ENCODE results near the gene E2F2.

Gene E2F2

GRCh38 chr1:23530747-23531561 lies at the start of gene E2F2:
E2F2 (minus strand) TSS chr1:23531233; CDS start chr1:23530793, 440 bp downstream.
- peak; percentile 86 for DNase-seq (ENCODE audit: low read depth)

- DNase-seq (ENCODE audit: low read depth): no peak
These were observed 47.9 kb upstream of the E2F2 start for GRCh38 chr1:23578997-23579363.

- DNase-seq (ENCODE audit: low read depth): peak; percentile 56
These were observed 47.4 kb upstream of the E2F2 start for GRCh38 chr1:23578311-23578996.

DNA sequence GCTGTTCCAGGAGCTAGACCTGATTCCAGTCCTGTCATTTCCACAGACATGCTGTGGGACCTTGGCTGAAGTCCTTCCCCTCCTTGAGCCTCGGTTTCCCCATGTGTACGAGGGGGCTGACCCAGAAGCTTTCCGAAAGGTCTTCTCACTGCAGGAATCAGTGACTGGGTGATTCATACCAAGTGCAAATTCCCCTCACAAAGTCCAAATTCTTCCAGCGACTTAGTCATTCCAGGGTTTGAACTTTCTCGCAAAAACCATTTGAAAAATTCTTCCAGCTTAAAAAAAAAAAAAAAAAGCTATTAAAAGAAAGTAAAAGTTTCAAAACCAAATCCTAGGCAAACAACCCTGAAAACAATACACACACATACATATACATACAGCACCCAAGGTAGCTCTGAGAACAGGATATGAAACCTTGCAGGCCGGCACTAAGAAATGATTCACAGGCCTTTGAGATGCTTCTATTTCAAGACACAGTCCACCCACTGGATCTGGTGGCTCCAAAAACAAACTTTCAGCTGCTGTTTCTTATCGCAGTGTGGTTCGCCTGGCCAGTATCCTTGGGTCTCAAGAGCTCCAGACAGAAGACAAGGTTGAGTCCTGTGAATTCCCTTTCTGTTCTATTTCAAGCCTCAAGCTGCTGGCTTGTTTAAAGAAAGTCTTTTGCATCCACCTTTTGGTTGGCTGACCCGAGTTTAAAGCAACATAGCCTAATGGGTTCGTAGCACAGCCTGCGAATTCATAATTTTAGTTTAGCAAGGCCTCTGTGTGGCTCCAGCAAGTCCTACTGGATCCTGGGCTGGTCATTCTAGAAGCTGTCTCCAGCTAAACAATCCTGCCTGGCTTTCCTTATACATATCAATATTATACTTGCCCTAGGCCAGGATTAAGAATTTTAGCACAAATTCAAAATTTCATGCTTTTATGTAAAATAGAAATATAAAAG lies 46.3 kb upstream of the E2F2 start:
- DNase-seq (ENCODE audit: low read depth): peak; percentile 83

GRCh38 chr1:23576338-23577055 lies 45.5 kb upstream of the E2F2 start:
- no peak for DNase-seq (ENCODE audit: low read depth)

DNA sequence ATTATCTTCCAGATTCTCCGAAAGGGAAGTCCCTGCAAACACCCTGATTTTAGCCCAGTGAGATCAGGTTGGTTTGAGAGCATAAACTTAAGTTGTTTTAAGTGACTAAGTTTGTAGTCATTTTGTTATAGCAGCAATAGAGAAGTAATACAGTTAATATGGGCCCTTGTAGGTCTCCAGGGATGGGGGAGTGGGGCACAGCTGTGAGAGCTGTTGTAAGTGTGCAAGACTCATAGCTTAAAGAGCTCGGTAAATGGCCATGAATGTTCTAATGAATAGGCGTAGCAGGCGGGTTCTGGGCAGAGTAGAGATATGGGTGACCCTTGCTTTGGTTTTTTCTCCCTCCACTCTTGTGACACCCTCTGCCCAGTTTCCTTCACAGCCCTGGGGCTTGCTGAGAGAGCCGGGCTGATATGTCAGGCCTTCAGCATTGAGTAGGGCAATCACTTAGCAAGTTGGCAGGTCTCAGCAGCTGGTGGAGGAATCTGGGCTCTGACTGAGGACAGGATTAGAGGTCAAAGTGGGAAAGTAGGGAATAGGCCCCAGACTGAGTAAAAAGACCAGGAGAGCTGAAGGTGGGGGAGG lies 44.3 kb upstream of the E2F2 start:
- no peak for DNase-seq (ENCODE audit: low read depth)

DNA sequence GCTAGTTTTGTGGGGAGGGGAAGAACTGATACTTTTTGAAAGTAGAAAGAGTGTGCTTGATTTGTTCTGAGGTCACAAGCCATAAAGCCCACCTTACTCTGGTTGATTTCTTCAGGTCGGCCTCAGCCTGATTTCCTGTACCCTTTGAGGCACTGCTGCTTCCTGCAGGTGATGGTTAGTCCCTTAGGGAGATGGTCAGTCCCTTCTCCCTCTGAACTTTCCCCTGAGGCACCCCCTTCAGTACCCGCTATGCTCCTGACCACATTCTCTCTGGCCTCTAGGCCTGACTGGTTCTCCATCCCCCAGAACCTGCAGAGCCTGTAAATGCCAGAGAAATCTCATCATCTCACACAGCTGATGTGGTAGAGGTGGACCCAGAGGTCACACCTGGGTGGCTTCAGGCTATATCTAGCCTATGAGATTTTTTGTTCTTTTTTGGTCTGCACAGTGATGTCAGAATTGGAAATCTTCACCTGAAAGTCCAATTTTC lies 43.3 kb upstream of the E2F2 start:
- no peak for DNase-seq (ENCODE audit: low read depth)

- DNase-seq (ENCODE audit: low read depth): no peak
These were observed 42.6 kb upstream of the E2F2 start for GRCh38 chr1:23573574-23574182.

DNA sequence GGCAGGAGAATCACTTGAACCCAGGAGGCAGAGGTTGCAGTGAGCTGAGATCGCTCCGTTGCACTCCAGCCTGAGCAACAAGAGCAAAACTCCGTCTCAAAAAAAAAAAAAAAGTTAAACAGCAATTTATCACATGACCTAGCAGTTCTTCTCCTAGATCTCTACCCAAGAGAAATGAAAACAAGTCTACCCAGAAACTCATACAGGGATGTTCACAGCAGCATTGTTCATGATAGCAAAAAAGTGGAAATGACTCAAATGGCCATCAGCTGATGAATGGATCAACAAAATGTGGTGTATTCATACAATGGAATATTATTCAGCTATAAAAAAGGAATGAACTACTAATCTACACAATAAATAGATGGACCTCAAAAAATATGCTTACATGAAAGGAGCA lies 40.4 kb upstream of the E2F2 start:
- DNase-seq (ENCODE audit: low read depth): no peak

DNA sequence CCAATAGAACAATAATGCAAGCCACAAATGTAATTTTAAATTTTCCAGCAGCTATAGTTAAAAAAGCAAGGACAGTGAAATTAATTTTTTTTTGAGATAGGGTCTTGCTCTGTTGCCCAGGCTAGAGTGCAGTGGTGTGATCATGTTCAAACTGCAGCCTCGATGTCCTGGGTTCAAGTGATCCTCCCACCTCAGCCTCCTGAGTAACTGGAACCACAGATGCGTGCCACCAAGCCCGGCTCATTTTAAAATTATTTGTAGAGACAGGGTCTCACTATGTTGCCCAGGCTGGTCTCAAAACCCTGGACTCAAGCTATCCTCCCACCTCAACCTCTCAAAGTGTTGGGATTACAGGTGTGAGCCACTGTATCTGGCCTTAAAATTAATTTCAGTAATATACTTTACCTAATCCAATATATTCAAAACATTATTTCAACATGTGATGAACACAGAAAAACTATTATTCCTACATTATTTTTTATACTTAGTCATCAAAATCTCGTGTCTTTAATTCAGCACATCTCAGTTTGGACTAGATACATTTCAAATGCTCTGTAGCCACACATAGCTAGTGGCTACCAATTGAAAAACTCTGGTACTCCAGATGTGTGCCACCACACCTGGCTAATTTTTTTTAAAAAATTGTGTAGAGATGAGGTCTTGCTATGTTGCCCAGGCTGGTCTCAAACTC lies 39.1 kb upstream of the E2F2 start:
- DNase-seq (ENCODE audit: low read depth): no peak

DNA sequence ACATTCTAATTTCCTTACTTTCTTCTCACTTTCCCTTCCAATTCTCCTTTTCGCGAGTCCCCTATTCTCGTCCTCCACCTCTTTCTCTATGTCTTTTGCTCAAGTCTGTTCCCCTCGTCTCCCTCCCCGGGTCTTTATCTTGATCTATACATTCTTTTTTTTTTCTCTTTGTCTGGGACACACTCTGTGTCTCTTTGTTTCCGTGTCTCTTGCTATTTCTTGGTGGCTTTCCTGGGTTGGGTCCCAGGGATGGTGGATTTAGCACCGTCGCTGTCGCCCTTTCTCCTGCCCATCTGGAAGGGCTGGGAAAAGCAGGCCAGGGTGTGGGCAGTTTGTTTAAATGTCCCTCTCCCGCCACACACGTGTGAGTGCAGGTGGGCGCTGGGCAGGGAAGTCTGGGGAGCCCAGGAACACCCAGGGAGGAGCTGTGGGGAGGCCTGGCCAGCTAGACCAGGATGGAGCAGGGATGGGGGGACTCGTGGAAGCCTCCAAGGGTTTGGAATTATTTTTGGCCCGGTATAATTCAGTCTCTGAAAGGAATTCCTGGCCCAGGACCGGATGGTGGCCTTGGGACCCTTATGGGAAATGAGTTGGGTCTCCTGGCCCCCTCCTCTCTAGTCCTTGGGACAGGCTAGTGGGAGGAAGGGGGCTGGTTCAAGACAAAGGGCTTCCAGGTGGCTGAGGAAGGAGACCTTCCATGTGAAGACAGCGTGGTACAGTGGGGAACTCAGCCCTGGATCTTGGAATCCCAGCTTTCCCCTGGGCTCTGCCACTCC lies 37.8 kb upstream of the E2F2 start:
- no peak for DNase-seq (ENCODE audit: low read depth)

- DNase-seq (ENCODE audit: low read depth): no peak
These were observed 37.1 kb upstream of the E2F2 start for GRCh38 chr1:23567996-23568607.

GRCh38 chr1:23567629-23567995 lies 36.6 kb upstream of the E2F2 start:
- no peak for DNase-seq (ENCODE audit: low read depth)

GRCh38 chr1:23566304-23566703 lies 35.3 kb upstream of the E2F2 start:
- no peak for DNase-seq (ENCODE audit: low read depth)

- no peak for DNase-seq (ENCODE audit: low read depth)
These were observed 34.7 kb upstream of the E2F2 start for GRCh38 chr1:23565776-23566175.

DNA sequence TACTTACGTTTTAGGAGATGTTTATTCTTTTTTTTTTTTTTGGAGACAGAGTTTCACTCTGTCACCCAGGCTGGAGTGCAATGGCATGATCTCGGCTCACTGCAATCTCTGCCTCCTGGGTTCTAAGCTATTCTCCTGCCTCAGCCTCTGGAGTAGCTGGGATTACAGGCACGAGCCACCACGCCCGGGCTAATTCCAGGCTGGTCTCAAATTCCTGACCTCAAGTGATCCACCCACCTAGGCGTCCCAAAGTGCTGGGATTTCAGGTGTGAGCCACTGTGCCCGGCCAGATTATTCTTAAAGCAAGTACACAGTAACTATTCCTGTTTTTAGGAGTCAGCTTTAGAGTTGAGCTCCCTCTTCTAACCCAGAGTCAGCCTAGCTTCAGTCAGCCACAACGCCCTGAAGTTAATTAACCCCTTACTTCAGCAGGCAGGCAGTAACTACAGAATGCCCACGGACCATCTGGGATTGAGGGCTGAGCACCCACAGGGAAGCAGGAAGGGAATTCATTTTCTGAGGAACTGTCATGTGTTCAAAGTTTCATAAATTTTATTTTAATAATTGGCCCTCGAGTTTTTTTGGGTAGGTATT lies 33.6 kb upstream of the E2F2 start:
- DNase-seq (ENCODE audit: low read depth): no peak

GRCh38 chr1:23563755-23564374 lies 32.8 kb upstream of the E2F2 start:
- no peak for DNase-seq (ENCODE audit: low read depth)

DNA sequence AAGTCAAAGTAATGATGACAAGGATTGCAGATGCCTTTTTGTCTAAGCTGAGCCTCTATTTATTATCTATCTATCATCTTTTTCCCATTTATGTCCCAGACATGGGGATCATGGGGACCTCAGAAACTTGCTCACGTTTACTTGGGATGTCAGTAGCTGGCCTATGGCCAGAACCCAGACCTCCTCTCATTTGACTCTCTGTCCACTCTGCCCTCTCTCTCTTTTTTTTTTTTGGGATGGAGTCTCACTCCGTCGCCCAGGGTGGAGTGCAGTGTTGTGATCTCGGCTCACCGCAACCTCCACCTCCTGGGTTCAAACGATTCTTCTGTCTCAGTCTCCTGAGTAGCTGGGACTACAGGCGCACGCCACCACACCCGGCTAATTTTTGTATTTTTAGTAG lies 32.0 kb upstream of the E2F2 start:
- DNase-seq (ENCODE audit: low read depth): no peak
